T-cell (primary cell): Measurements from ENCODE around the gene NYNRIN. TPM values are rescaled to one million over a fixed set of nuclear protein-coding genes. Genes with fewer than 3 reads are reported as not detected.

Source experiments
- ATAC-seq, 4 experiments: fragments of 200-7000 bp in 3 of 4; fragments of 150-1000 bp in 1 of 4; cut with Tn5 transposase; replicated peaks in 1 of 4; 1 replicate in 3 of 4; 2 replicates in 1 of 4; pipeline ENCODE4 v1.10.0; 2021; ENCODE audit warnings: moderate library complexity in 3 of 4, mild to moderate bottlenecking in 2 of 4, moderate number of reproducible peaks in 1 of 4
- CTCF ChIA-PET, 2 donors: fragments of 300-600 bp; sonication (Branson Sonifier 250); formaldehyde crosslinking; loops; one replicate each; lab custom pipeline; 2022; ENCODE audit warnings: antibody characterized with exemption in 2 of 2; lab: Charles Lee
- POLR2A ChIA-PET, 2 donors: fragments of 300-600 bp; sonication (Branson Sonifier 250); formaldehyde crosslinking; loops; one replicate each; lab custom pipeline; 2022; ENCODE audit warnings: antibody characterized with exemption in 2 of 2; lab: Charles Lee
- DNase-seq, 35 experiments: peaks; one replicate each; pipeline versions ENCODE4 v3.0.0 to v3.0.0-alpha.2; 2013 to 2023
- H3K27ac ChIP-seq: one replicate; pipeline ENCODE4 v1.5.1; 2013; ENCODE audit warnings: low read length
- H3K27me3 ChIP-seq, 2 experiments: replicated peaks in 1 of 2; 1 replicate in 1 of 2; 2 replicates in 1 of 2; pipeline versions ENCODE4 v1.6.1 to v1.7.0; 2013; ENCODE audit warnings: low read length in 1 of 2, mixed read lengths in 1 of 2; ENCODE audit not compliant: control insufficient read depth in 2 of 2, insufficient read depth in 2 of 2; ENCODE audit errors: extremely low read depth in 1 of 2
- H3K36me3 ChIP-seq, 2 donors: 1 replicate in 1 of 2; 2 replicates in 1 of 2; pipeline versions ENCODE4 v1.6.1 to v1.7.0; 2013; ENCODE audit warnings: low read length in 1 of 2; ENCODE audit not compliant: control insufficient read depth in 2 of 2, insufficient read depth in 1 of 2; ENCODE audit errors: extremely low read depth in 1 of 2
- H3K4me1 ChIP-seq, 2 experiments: 1 replicate in 1 of 2; 2 replicates in 1 of 2; pipeline versions ENCODE4 v1.6.1 to v1.7.0; 2013; ENCODE audit warnings: low read length in 2 of 2, mixed read lengths in 1 of 2; ENCODE audit not compliant: insufficient read depth in 2 of 2, control insufficient read depth in 1 of 2; ENCODE audit errors: extremely low read depth in 1 of 2
- H3K4me3 ChIP-seq, 2 donors: 1 replicate in 1 of 2; 2 replicates in 1 of 2; pipeline versions ENCODE4 v1.5.1 to v1.7.0; 2013; ENCODE audit warnings: mild to moderate bottlenecking in 2 of 2, low read length in 1 of 2, moderate library complexity in 1 of 2; ENCODE audit not compliant: control insufficient read depth in 1 of 2; ENCODE audit errors: extremely low read depth in 1 of 2
- H3K9me3 ChIP-seq: 2 replicates; pipeline ENCODE4 v1.7.0; 2013
- H3K27ac Mint-ChIP-seq, 2 donors: one replicate each; pipeline ENCODE4 v1.8.0; 2020 to 2021; ENCODE audit warnings: mild to moderate bottlenecking in 2 of 2, mixed read lengths in 2 of 2
- H3K27me3 Mint-ChIP-seq, 2 donors: one replicate each; pipeline ENCODE4 v1.8.0; 2021 to 2022; ENCODE audit warnings: mixed read lengths in 2 of 2
- H3K36me3 Mint-ChIP-seq: one replicate; pipeline ENCODE4 v1.8.0; 2021; ENCODE audit warnings: mixed read lengths
- H3K4me1 Mint-ChIP-seq, 3 donors: one replicate each; pipeline ENCODE4 v1.8.0; 2020 to 2022; ENCODE audit warnings: mixed read lengths in 3 of 3, mild to moderate bottlenecking in 1 of 3
- H3K4me3 Mint-ChIP-seq, 3 donors: one replicate each; pipeline ENCODE4 v1.8.0; 2020 to 2022; ENCODE audit warnings: mild to moderate bottlenecking in 3 of 3, mixed read lengths in 3 of 3, moderate library complexity in 3 of 3
- H3K9me3 Mint-ChIP-seq, 3 donors: one replicate each; pipeline ENCODE4 v1.8.0; 2020 to 2022; ENCODE audit warnings: mixed read lengths in 3 of 3
- WGBS: methylation state at CpG from one replicate; pipeline ENCODE4 v1.1.5; 2013; ENCODE audit warnings: missing lambda C conversion rate; ENCODE audit not compliant: insufficient coverage; 5-methylcytosine and 5-hydroxymethylcytosine counted together
- total RNA-seq, 35 experiments: library from RNA in 6 of 35; stranded (reverse) in 6 of 35; fragments of 120-200 nt in 1 of 35; gene quantifications; one replicate each; pipeline versions ENCODE4 v1.2.1 to v1.2.4 and lab custom pipeline; 2013 to 2026

NYNRIN gene
- total RNA-seq, 5 donors from 2014 or later (not counting 1 experiment from before 2014, with no cell fraction given): 0.28 to 0.95 (median 0.61) TPM

DNA sequence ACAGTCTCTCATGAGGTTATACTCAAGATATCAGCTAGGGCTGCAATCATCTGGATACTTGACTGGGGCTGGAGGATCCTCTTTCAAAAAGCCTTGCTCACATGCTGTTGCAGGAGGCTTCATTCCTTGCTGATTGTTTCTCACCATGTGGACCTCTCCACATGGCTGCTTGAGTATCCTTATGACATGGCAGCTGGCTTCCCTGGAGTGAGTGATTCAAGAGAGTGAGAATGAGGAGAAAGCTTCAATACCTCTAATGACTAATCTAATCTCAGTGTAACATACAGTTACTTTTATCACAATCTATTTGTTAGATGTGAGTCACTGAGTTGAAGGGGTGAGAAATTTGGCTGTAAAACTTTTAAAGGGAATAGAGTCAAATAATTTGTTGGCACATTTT, 58.2 kb downstream of the NYNRIN start:
- peaks cover 28% of the 10 kb centered on the region for H3K36me3 Mint-ChIP-seq

DNA sequence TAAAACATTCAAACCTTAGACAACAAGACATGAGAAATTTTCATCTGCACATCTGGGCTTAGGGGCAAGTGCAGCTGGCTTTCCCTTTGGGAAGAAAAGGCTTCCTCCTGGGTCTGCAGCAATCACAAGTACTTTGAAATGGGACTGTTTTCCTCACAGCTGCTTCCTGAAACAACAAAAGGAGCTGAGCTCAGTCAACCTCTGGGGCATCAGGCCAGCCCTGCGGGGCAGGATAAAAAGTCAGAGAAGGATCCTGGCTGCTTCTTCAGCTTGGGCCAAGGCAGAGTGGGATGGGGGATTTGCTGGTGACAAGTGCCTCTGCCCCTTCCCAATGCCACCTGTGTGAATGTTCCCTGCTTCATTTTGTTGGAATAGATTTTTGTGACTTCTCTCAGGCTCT, 59.9 kb downstream of the NYNRIN start:
- H3K9me3 Mint-ChIP-seq: peaks cover 0 to 9% (median 0%) of the 10 kb centered on the region in 3 donors
- H3K9me3 ChIP-seq: no peaks in the 10 kb centered on the region
- no peak overlapping the region for H3K4me3 Mint-ChIP-seq
- no CpG with 5 or more reads among the region's 1 CpG for WGBS
- peaks cover under 1 to 3% of the 10 kb centered on the region in 2 experiments for H3K4me1 ChIP-seq
- POLR2A ChIA-PET: no interaction called here
- ATAC-seq: no peak
- peaks cover 0 to 6% of the 10 kb centered on the region in 2 experiments for H3K27me3 ChIP-seq
- H3K36me3 ChIP-seq: no peaks in the 10 kb centered on the region
- no peak overlapping the region for H3K4me3 ChIP-seq
- H3K36me3 Mint-ChIP-seq: peaks cover 22% of the 10 kb centered on the region
- no peak for DNase-seq
- H3K27ac Mint-ChIP-seq: no peak overlapping the region
- CTCF ChIA-PET: interaction anchor here in 1 of 2 donors (0.6 kb wide), 1 partner anchor 348 kb away, joined by 3 read pairs; no protein-coding TSS in a partner anchor
- no peak overlapping the region for H3K27ac ChIP-seq
- H3K27me3 Mint-ChIP-seq: no peaks in the 10 kb centered on the region
- H3K4me1 Mint-ChIP-seq: peaks cover 5 to 10% (median 10%) of the 10 kb centered on the region in 3 donors

More for the DNA sequence above, 58.2 kb downstream of the NYNRIN start:
- Mint-ChIP-seq H3K9me3 (peaks cover 0 to 10% (median 0%) of the 10 kb centered on the region in 3 donors), H3K27ac (no peak overlapping the region), H3K27me3 (no peaks in the 10 kb centered on the region), H3K4me3 (no peak overlapping the region), H3K4me1 (peaks cover 0 to 3% (median 0%) of the 10 kb centered on the region in 3 donors)
- no peak for DNase-seq
- peaks cover 0 to 3% of the 10 kb centered on the region in 2 experiments for H3K4me1 ChIP-seq
- H3K27me3 ChIP-seq: peaks cover 0 to 6% of the 10 kb centered on the region in 2 experiments
- POLR2A ChIA-PET: no interaction called here
- CTCF ChIA-PET: no interaction called here
- H3K4me3 ChIP-seq: no peak overlapping the region
- no peak for ATAC-seq
- no peak overlapping the region for H3K27ac ChIP-seq
- no peaks in the 10 kb centered on the region for H3K36me3 ChIP-seq
- no peaks in the 10 kb centered on the region for H3K9me3 ChIP-seq

DNA sequence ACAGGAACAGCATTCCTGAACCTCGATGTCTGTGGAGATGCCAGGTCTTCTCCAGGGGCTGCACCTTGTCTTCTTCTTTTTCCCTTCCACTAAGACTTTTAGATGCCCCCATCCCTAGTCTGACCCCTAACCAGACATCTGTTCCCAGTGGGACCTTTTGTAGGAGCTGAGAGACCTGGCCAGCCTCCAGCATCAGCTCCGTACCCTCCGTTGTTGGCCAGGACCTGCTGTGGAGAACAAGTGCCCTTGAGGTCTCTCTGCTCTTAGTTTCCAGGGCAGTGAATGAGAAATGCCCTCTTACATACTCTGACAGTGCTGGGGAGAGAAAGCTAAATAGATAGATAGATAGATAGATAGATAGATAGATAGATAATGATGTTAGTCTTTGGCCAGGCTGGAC, 60.5 kb downstream of the NYNRIN start:
- Histone ChIP-seq H3K4me1 (peaks cover 3 to 5% of the 10 kb centered on the region in 2 experiments), H3K36me3 (no peaks in the 10 kb centered on the region), H3K4me3 (no peak overlapping the region), H3K27ac (no peak overlapping the region), H3K9me3 (no peaks in the 10 kb centered on the region), H3K27me3 (peaks cover 0 to 6% of the 10 kb centered on the region in 2 experiments)
- Mint-ChIP-seq H3K4me1 (peaks cover 11 to 16% (median 16%) of the 10 kb centered on the region in 3 donors), H3K9me3 (peaks cover 0 to 4% (median 0%) of the 10 kb centered on the region in 3 donors), H3K27me3 (no peaks in the 10 kb centered on the region), H3K36me3 (peaks cover 17% of the 10 kb centered on the region), H3K4me3 (no peak overlapping the region), H3K27ac (no peak overlapping the region)
- 88% methylated on average over 1 of the region's 3 CpGs for WGBS
- DNase-seq (no peak), ATAC-seq (no peak)
- POLR2A ChIA-PET: no interaction called here
- CTCF ChIA-PET: no interaction called here

DNA sequence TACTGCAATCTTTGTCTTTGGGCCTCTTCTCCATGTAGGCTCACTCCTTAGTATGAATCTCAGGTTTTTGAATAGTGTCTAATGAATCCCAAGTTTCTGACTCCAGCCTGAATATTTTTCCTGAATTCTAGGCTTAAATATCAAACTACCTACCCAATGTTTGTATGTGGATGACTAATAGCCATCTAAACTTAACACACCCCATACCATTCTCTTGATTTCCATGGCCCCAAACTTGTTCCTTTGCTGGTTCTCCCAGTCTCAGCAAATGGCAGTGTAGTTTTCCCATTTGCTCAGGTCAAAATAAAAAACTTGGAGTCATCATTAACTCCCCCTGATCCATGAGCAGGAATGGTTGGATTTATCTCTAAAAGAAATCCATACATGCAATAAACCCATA, 62.5 kb downstream of the NYNRIN start:
- H3K27me3 ChIP-seq: peaks cover 0 to 6% of the 10 kb centered on the region in 2 experiments
- H3K4me3 ChIP-seq: no peak overlapping the region
- peaks cover 8 to 18% of the 10 kb centered on the region in 2 experiments for H3K4me1 ChIP-seq
- Mint-ChIP-seq H3K36me3 (peaks cover 16% of the 10 kb centered on the region), H3K27ac (no peak overlapping the region), H3K4me1 (peaks cover 29 to 36% (median 36%) of the 10 kb centered on the region in 3 donors), H3K27me3 (no peaks in the 10 kb centered on the region), H3K4me3 (no peak overlapping the region), H3K9me3 (peaks cover 0 to 8% (median 3%) of the 10 kb centered on the region in 3 donors)
- ChIA-PET CTCF (no interaction called here), POLR2A (no interaction called here)
- no peaks in the 10 kb centered on the region for H3K9me3 ChIP-seq
- no peak for DNase-seq
- H3K36me3 ChIP-seq: no peaks in the 10 kb centered on the region
- H3K27ac ChIP-seq: no peak overlapping the region
- no peak for ATAC-seq

DNA sequence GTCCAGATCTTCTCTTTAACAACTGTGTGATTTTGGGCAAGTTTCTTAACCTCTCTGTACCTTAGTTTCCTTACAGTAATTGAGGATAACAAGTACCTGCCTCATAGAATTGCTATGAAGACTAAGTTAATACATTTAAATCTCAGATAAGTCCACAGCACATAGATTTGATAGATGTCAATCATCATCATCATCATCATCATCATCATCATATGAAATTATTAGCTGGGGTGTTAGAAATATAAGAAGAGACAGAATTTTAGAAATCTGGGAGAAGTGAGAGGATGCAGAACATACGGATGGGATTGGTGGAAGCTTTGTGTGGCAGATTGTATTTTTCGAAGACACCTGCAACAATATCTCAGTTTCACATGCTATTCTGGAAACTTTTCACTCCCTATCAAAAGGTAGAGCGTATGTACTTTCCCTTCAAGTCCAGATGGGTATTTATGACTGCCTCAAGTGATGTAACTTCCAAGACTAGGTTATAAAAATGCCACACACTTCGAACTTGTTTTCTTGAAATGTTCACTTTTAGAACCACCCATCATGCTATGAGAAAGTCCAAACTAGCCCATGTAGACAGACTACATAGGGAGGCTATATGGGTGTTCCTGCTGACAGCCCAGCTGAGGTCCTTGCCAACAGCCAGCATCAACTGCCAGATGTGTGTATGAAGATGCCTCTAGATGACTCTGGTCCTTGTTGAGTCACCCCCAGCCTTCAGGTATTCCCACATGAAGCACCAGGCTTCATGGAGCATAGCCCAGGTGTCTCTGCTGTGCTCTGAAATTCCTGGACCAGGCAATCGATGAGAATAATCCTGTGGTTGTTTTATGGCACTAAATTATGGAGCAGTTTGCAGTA, 64.4 kb downstream of the NYNRIN start:
- DNase-seq (no peak), ATAC-seq (no peak)
- ChIA-PET CTCF (no interaction called here), POLR2A (no interaction called here)
- Mint-ChIP-seq H3K27ac (peak overlapping the region in 1 of 2 donors; percentile 47), H3K36me3 (peaks cover 3% of the 10 kb centered on the region), H3K27me3 (no peaks in the 10 kb centered on the region), H3K9me3 (peaks cover 0 to 4% (median 3%) of the 10 kb centered on the region in 3 donors), H3K4me3 (peak overlapping the region in 1 of 3 donors; percentile 61), H3K4me1 (peaks cover 29 to 46% (median 35%) of the 10 kb centered on the region in 3 donors)
- H3K27me3 ChIP-seq: peaks cover 0 to 3% of the 10 kb centered on the region in 2 experiments
- peaks cover 5 to 18% of the 10 kb centered on the region in 2 experiments for H3K4me1 ChIP-seq
- no peak overlapping the region for H3K4me3 ChIP-seq
- no peak overlapping the region for H3K27ac ChIP-seq
- WGBS: 100% methylated on average over 1 of the region's 5 CpGs
- H3K36me3 ChIP-seq: no peaks in the 10 kb centered on the region
- H3K9me3 ChIP-seq: no peaks in the 10 kb centered on the region

DNA sequence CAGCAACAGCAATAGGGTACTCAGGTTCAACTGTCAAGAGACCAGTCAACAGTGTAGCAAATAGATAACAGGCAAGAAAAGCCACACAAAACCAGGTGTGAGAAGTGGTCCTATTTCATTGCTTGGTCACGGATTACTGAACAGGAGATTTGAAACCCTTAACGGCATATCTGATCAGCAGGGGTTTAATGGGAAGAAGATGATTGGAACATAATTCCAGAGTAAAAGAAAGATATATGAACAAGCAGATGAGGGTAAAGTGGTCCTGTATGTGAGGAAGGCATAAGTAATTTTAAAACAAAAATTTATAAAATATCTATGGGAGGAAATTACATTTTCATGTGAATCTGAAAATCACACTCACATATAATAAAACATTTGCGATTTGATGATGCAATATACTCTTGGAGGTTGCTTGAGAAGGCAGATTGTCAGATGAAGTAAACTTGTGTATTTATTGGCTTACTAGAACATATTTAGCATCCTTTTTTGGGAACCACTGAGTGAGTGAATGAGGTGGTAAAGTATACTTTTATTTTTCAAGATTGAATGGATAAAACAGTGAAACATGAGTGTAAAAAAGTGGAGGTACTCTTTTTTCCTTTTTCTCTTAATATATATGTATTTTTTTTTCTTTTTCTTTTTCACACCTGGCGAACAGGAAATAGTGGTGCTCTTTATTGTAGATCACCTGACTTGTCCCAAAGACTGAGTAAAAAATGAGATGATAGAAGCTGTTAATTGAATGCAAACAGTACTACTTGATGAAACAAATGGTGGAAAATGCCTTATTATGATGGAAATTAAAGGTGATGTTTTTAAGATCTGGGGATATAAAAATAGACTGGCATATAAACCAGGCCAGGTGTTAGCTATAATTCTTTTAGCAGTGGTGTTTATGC, 65.3 kb downstream of the NYNRIN start:
- no peak overlapping the region for H3K27ac ChIP-seq
- no peaks in the 10 kb centered on the region for H3K27me3 ChIP-seq
- no peaks in the 10 kb centered on the region for H3K9me3 ChIP-seq
- no CpG with 5 or more reads among the region's 4 CpGs for whole genome bisulfite sequencing
- DNase-seq: no peak
- H3K4me3 Mint-ChIP-seq: peak overlapping the region in 1 of 3 donors; percentile 61
- peak in 1 of 4 experiments; percentile 44 for ATAC-seq
- peaks cover 0 to 4% (median 3%) of the 10 kb centered on the region in 3 donors for H3K9me3 Mint-ChIP-seq
- ChIA-PET POLR2A (interaction anchor here (0.5 to 0.6 kb wide), 2 partner anchors 13 to 40 kb away, joined by 3 to 4 read pairs; no protein-coding TSS in a partner anchor), CTCF (interaction anchor here in 1 of 2 donors (0.6 kb wide), 1 partner anchor 831 kb away, joined by 3 read pairs; no protein-coding TSS in a partner anchor)
- peak overlapping the region; percentile 72 to 79 for H3K27ac Mint-ChIP-seq
- no peak overlapping the region for H3K4me3 ChIP-seq
- H3K27me3 Mint-ChIP-seq: no peaks in the 10 kb centered on the region
- H3K4me1 Mint-ChIP-seq: peaks cover 29 to 46% (median 35%) of the 10 kb centered on the region in 3 donors
- no peaks in the 10 kb centered on the region for H3K36me3 ChIP-seq
- H3K36me3 Mint-ChIP-seq: peaks cover 2% of the 10 kb centered on the region
- peaks cover 5 to 18% of the 10 kb centered on the region in 2 experiments for H3K4me1 ChIP-seq
